ENCODE data around the gene FALEC. TPM values are rescaled to one million over a fixed set of nuclear protein-coding genes. Genes with fewer than 3 reads are reported as not detected.
A peak's percentile ranks its signal among the peaks of the same experiment; 100 is the strongest.

Gene FALEC
- total RNA-seq, 1 experiment from 2014 or later: 0.71 TPM

GRCh38 chr1:150530491-150531159, 15.1 kb downstream of the FALEC start:
- Mint-ChIP-seq H3K36me3 (ENCODE audit: insufficient read depth, unreplicated experiment) (peaks cover 27% of the 10 kb centered on the region), H3K4me3 (ENCODE audit: low read depth, unreplicated experiment) (no peak overlapping the region), H3K9me3 (ENCODE audit: low read depth, unreplicated experiment) (no peaks in the 10 kb centered on the region), H3K27ac (ENCODE audit: unreplicated experiment) (peak overlapping the region; percentile 16), H3K4me1 (ENCODE audit: low read depth, unreplicated experiment) (peaks cover 61% of the 10 kb centered on the region), H3K27me3 (ENCODE audit: unreplicated experiment) (no peaks in the 10 kb centered on the region)
- TF ChIP-seq CTCF (IDR thresholded peaks at IDR 0.05; ENCODE audit: unreplicated experiment): no peak
- intact Hi-C loops (cut with micrococcal nuclease; ENCODE audit: unreplicated experiment): loop anchor here (10.0 kb wide), 1 partner anchor 276 kb away; the partner anchor contains the start of gene CA14
- BruUV-seq (replicated peaks): no TSS peak
- CTCF ChIA-PET: interaction anchor here (3.0 kb wide), 1 partner anchor 15 kb away, joined by 24 read pairs; the partner anchor contains the start of gene FALEC
- no peak for DNase-seq

GRCh38 chr1:150532860-150533259, 17.3 kb downstream of the FALEC start:
- CTCF ChIA-PET: interaction anchor here (0.6 to 3.0 kb wide), 9 partner anchors 12 to 57 kb away, joined by 3 to 24 read pairs (median 5); partner anchors contain the start of genes ECM1, FALEC and TARS2
- BruUV-seq (replicated peaks): TSS peak; percentile 71

GRCh38 chr1:150534002-150534401, 18.4 kb downstream of the FALEC start:
- DNase-seq: no peak
- BruUV-seq (replicated peaks): no TSS peak
- intact Hi-C loops (cut with micrococcal nuclease; ENCODE audit: unreplicated experiment): loop anchor here (10.0 kb wide), 1 partner anchor 279 kb away; the partner anchor contains the start of gene CA14
- Mint-ChIP-seq H3K9me3 (ENCODE audit: low read depth, unreplicated experiment) (no peaks in the 10 kb centered on the region), H3K36me3 (ENCODE audit: insufficient read depth, unreplicated experiment) (peaks cover 16% of the 10 kb centered on the region), H3K27me3 (ENCODE audit: unreplicated experiment) (no peaks in the 10 kb centered on the region), H3K4me1 (ENCODE audit: low read depth, unreplicated experiment) (peaks cover 64% of the 10 kb centered on the region), H3K27ac (ENCODE audit: unreplicated experiment) (no peak overlapping the region), H3K4me3 (ENCODE audit: low read depth, unreplicated experiment) (no peak overlapping the region)
- CTCF ChIA-PET: interaction anchor here (0.7 to 3.0 kb wide), 2 partner anchors 17 to 18 kb away, joined by 3 to 24 read pairs; partner anchors contain the start of gene FALEC
- no peak for TF ChIP-seq CTCF (IDR thresholded peaks at IDR 0.05; ENCODE audit: unreplicated experiment)

More at GRCh38 chr1:150532860-150533259, 17.3 kb downstream of the FALEC start:
- H3K36me3 Mint-ChIP-seq (ENCODE audit: insufficient read depth, unreplicated experiment): peaks cover 23% of the 10 kb centered on the region
- intact Hi-C loops (cut with micrococcal nuclease; ENCODE audit: unreplicated experiment): loop anchor here (1.0 to 10.0 kb wide), 4 partner anchors 27 to 278 kb away; partner anchors contain the start of genes CA14 and TARS2
- H3K27ac Mint-ChIP-seq (ENCODE audit: unreplicated experiment): peak overlapping the region; percentile 92
- H3K4me1 Mint-ChIP-seq (ENCODE audit: low read depth, unreplicated experiment): peaks cover 69% of the 10 kb centered on the region
- H3K9me3 Mint-ChIP-seq (ENCODE audit: low read depth, unreplicated experiment): no peaks in the 10 kb centered on the region
- H3K27me3 Mint-ChIP-seq (ENCODE audit: unreplicated experiment): no peaks in the 10 kb centered on the region
- TF ChIP-seq CTCF (IDR thresholded peaks at IDR 0.05; ENCODE audit: unreplicated experiment): no peak
- no peak for DNase-seq
- peak overlapping the region; percentile 55 for H3K4me3 Mint-ChIP-seq (ENCODE audit: low read depth, unreplicated experiment)

- Mint-ChIP-seq H3K27me3 (ENCODE audit: unreplicated experiment) (no peaks in the 10 kb centered on the region), H3K27ac (ENCODE audit: unreplicated experiment) (no peak overlapping the region), H3K36me3 (ENCODE audit: insufficient read depth, unreplicated experiment) (peaks cover 12% of the 10 kb centered on the region), H3K4me3 (ENCODE audit: low read depth, unreplicated experiment) (no peak overlapping the region), H3K9me3 (ENCODE audit: low read depth, unreplicated experiment) (no peaks in the 10 kb centered on the region), H3K4me1 (ENCODE audit: low read depth, unreplicated experiment) (peaks cover 50% of the 10 kb centered on the region)
- CTCF ChIA-PET: no interaction called here
- TF ChIP-seq CTCF (IDR thresholded peaks at IDR 0.05; ENCODE audit: unreplicated experiment): no peak
- BruUV-seq (replicated peaks): no TSS peak
- DNase-seq: no peak
- intact Hi-C loops (cut with micrococcal nuclease; ENCODE audit: unreplicated experiment): loop anchor here (10.0 kb wide), 1 partner anchor 281 kb away; the partner anchor contains the start of gene CA14
Measured at GRCh38 chr1:150535511-150536287, 20.1 kb downstream of the FALEC start.

Data from Calu3 (cell line).